HCT116 (cell line): ENCODE data around the gene PRAME. TPM values are rescaled to one million over a fixed set of nuclear protein-coding genes. Genes with fewer than 3 reads are reported as not detected.

Experiments
- ATAC-seq: fragments of 200-7000 bp; cut with Tn5 transposase; 2 replicates; pipeline ENCODE4 v1.9.1; 2020; ENCODE audit warnings: mild to moderate bottlenecking, moderate library complexity
- BruUV-seq: library from RNA; stranded (reverse); fragments of 400-500 nt; replicated peaks from 2 replicates; lab custom pipeline; 2021; lab: Mats Ljungman, UMichigan
- CTCF ChIA-PET: fragments of 300-600 bp; sonication (Branson Sonifier 250); formaldehyde crosslinking; loops from one replicate; lab custom pipeline; 2021; ENCODE audit warnings: antibody characterized with exemption; lab: Charles Lee
- POLR2A ChIA-PET: fragments of 300-600, 350-600 bp; sonication (Branson Sonifier 250); formaldehyde crosslinking; loops from one replicate; lab custom pipeline; 2021; ENCODE audit warnings: antibody characterized with exemption; lab: Charles Lee
- RAD21 ChIA-PET, 2 experiments: fragments of 300-600 bp; sonication (Branson Sonifier 250); formaldehyde crosslinking; loops; one replicate each; lab custom pipeline; 2023; ENCODE audit warnings: low total read pairs in 2 of 2; ENCODE audit not compliant: uncharacterized antibody in 2 of 2, unreplicated experiment in 2 of 2, low non-redundant PET in 1 of 2; lab: Charles Lee
- DNase-seq: peaks from one replicate; pipeline ENCODE4 v3.0.0-alpha.2; 2010; ENCODE audit warnings: low read depth, low spot score
- H2AFZ ChIP-seq: fragments of 200-600 bp; shearing (Covaris generic), sonication (generic); 2 replicates; pipeline ENCODE4 v1.6.1; 2017; ENCODE audit warnings: low read depth, mixed run types, mixed read lengths, antibody characterized with exemption, low read length; ENCODE audit not compliant: poor library complexity, severe bottlenecking
- H3K27ac ChIP-seq: 2 replicates; pipeline ENCODE4 v1.5.1; 2012; ENCODE audit warnings: low read depth, low read length
- H3K27me3 ChIP-seq: fragments of 200-600 bp; sonication (generic); 2 replicates; pipeline ENCODE4 v1.6.1; 2016; ENCODE audit warnings: mixed run types, low read length, mixed read lengths; ENCODE audit not compliant: insufficient read depth
- H3K36me3 ChIP-seq, 2 experiments: fragments of 200-500 bp in 1 of 2; fragments of 200-600 bp in 1 of 2; sonication (Bioruptor generic) in 1 of 2; sonication (generic) in 1 of 2; 2 replicates each; pipeline versions ENCODE4 v1.5.1 to v1.6.1; 2014 to 2016; ENCODE audit warnings: low read length in 2 of 2, inconsistent platforms in 1 of 2, mixed read lengths in 1 of 2, mixed run types in 1 of 2; ENCODE audit not compliant: insufficient read depth in 2 of 2, control insufficient read depth in 1 of 2
- H3K4me1 ChIP-seq, 2 experiments: fragments of 200-600 bp in 1 of 2; sonication (generic) in 1 of 2; 2 replicates each; pipeline versions ENCODE4 v1.5.1 to v1.6.1; 2012 to 2017; ENCODE audit warnings: low read length in 2 of 2, inconsistent platforms in 1 of 2, mild to moderate bottlenecking in 1 of 2, mixed read lengths in 1 of 2, mixed run types in 1 of 2, moderate library complexity in 1 of 2; ENCODE audit not compliant: insufficient read depth in 2 of 2, control insufficient read depth in 1 of 2
- H3K4me2 ChIP-seq: fragments of 200-600 bp; sonication (generic); 2 replicates; pipeline ENCODE4 v1.6.1; 2017; ENCODE audit warnings: mixed run types, low read length, mixed read lengths
- H3K4me3 ChIP-seq, 2 experiments: fragments of 200-600 bp in 1 of 2; sonication (generic) in 1 of 2; replicated peaks in 1 of 2; 2 replicates each; pipeline ENCODE4 v1.5.1; 2011 to 2016; ENCODE audit warnings: low read length in 2 of 2, control low read depth in 1 of 2, low read depth in 1 of 2, mild to moderate bottlenecking in 1 of 2, mixed read lengths in 1 of 2, mixed run types in 1 of 2
- H3K79me2 ChIP-seq: fragments of 200-600 bp; sonication (generic); 2 replicates; pipeline ENCODE4 v1.6.1; 2017; ENCODE audit warnings: mild to moderate bottlenecking, mixed run types, low read length, moderate library complexity, mixed read lengths; ENCODE audit not compliant: insufficient read depth
- H3K9ac ChIP-seq: fragments of 200-600 bp; sonication (generic); 2 replicates; pipeline ENCODE4 v1.6.1; 2016; ENCODE audit warnings: low read length, mixed read lengths
- H3K9me2 ChIP-seq: fragments of 200-600 bp; sonication (generic), shearing (Covaris generic); 2 replicates; pipeline ENCODE4 v1.6.1; 2017; ENCODE audit warnings: mixed run types, mild to moderate bottlenecking, moderate library complexity; ENCODE audit not compliant: insufficient read depth
- H3K9me3 ChIP-seq, 2 experiments: fragments of 200-500 bp in 1 of 2; fragments of 200-600 bp in 1 of 2; sonication (Bioruptor generic) in 1 of 2; sonication (generic) in 1 of 2; 2 replicates each; pipeline ENCODE4 v1.6.1; 2014 to 2017; ENCODE audit warnings: low read length in 2 of 2, mixed read lengths in 2 of 2, inconsistent platforms in 1 of 2, low read depth in 1 of 2, mild to moderate bottlenecking in 1 of 2, mixed run types in 1 of 2, moderate library complexity in 1 of 2; ENCODE audit not compliant: control insufficient read depth in 1 of 2, insufficient read depth in 1 of 2
- H4K20me1 ChIP-seq: fragments of 200-600 bp; sonication (generic), shearing (Covaris generic); 2 replicates; pipeline ENCODE4 v1.6.1; 2017; ENCODE audit warnings: mixed run types, mild to moderate bottlenecking, moderate library complexity; ENCODE audit not compliant: insufficient read depth
- CBX3 ChIP-seq: IDR thresholded peaks from 2 replicates; pipeline ENCODE4 v1.6.1; 2012; ENCODE audit warnings: low read depth
- CEBPB ChIP-seq: IDR thresholded peaks from 2 replicates; pipeline ENCODE4 v1.6.1; 2012; ENCODE audit warnings: low read depth
- CTCF ChIP-seq, 3 experiments: fragments of 200-600 bp in 1 of 3; sonication (generic) in 1 of 3; IDR thresholded peaks in 2 of 3; conservative IDR thresholded peaks in 1 of 3; 2 replicates each; pipeline ENCODE4 v1.5.1; 2012 to 2017; ENCODE audit warnings: low read depth in 2 of 3, low read length in 2 of 3, antibody characterized with exemption in 1 of 3, borderline replicate concordance in 1 of 3, control low read depth in 1 of 3, mild to moderate bottlenecking in 1 of 3, mixed read lengths in 1 of 3, mixed run types in 1 of 3, moderate library complexity in 1 of 3; ENCODE audit not compliant: insufficient read depth in 1 of 3
- EGR1 ChIP-seq: IDR thresholded peaks from 2 replicates; pipeline ENCODE4 v1.6.1; 2012; ENCODE audit warnings: low read depth
- ELF1 ChIP-seq: IDR thresholded peaks from 2 replicates; pipeline ENCODE4 v1.6.1; 2012; ENCODE audit warnings: low read depth, borderline replicate concordance
- EZH2 ChIP-seq: fragments of 200-600 bp; sonication (generic); IDR thresholded peaks from 2 replicates; pipeline ENCODE4 v1.6.1; 2017; ENCODE audit warnings: antibody characterized with exemption, mixed run types
- JUND ChIP-seq: IDR thresholded peaks from 2 replicates; pipeline ENCODE4 v1.6.1; 2012
- POLR2A ChIP-seq: IDR thresholded peaks from 2 replicates; pipeline ENCODE4 v1.7.0; 2011; ENCODE audit warnings: borderline replicate concordance; ENCODE audit not compliant: insufficient read depth, insufficient read length; ENCODE audit errors: extremely low read depth
- POLR2AphosphoS5 ChIP-seq: IDR thresholded peaks from 2 replicates; pipeline ENCODE4 v1.6.1; 2011; ENCODE audit warnings: mild to moderate bottlenecking, low read depth, low read length, moderate library complexity
- REST ChIP-seq: IDR thresholded peaks from 2 replicates; pipeline ENCODE4 v1.6.1; 2012; ENCODE audit warnings: low read depth
- SIN3A ChIP-seq: IDR thresholded peaks from 2 replicates; pipeline ENCODE4 v1.6.1; 2012; ENCODE audit warnings: low read depth
- TCF7L2 ChIP-seq: IDR thresholded peaks from 2 replicates; pipeline ENCODE4 v1.7.0; 2011; ENCODE audit warnings: borderline replicate concordance, inconsistent platforms; ENCODE audit not compliant: insufficient read depth, insufficient read length; ENCODE audit errors: extremely low read depth
- YY1 ChIP-seq: IDR thresholded peaks from 2 replicates; pipeline ENCODE4 v1.6.1; 2011; ENCODE audit warnings: low read length, low read depth, moderate library complexity, mild to moderate bottlenecking; ENCODE audit not compliant: insufficient replicate concordance; ENCODE audit errors: extremely low read depth
- ZFX ChIP-seq: fragments of 450-650 bp; IDR thresholded peaks from 2 replicates; pipeline ENCODE4 v1.6.1; 2017
- intact Hi-C: fragments of 100-400 bp; cut with micrococcal nuclease; formaldehyde crosslinking; loops from 2 replicates; pipeline ENCODE4 v1.10.0; 2022
- total RNA-seq: library from RNA; stranded (reverse); gene quantifications from one replicate; pipeline ENCODE4 v1.2.1, GENCODE V29; 2021; ENCODE audit not compliant: unreplicated experiment
- TF ChIP-seq, protein P1 (sequence below): IDR thresholded peaks from 2 replicates; pipeline ENCODE4 v1.6.1; 2012

PRAME gene
- total RNA-seq, 1 experiment from 2014 or later = 28.4 TPM

- Histone ChIP-seq H3K9me2 (no peaks in the 10 kb centered on the region), H3K4me2 (no peak overlapping the region), H3K27ac (no peak overlapping the region), H3K4me3 (no peak overlapping the region), H3K9me3 (no peaks in the 10 kb centered on the region), H3K27me3 (no peaks in the 10 kb centered on the region), H3K36me3 (no peaks in the 10 kb centered on the region), H3K4me1 (peaks cover 0 to 16% of the 10 kb centered on the region in 2 experiments; a peak in 2 of 4 replicates), H3K9ac (no peak overlapping the region), H3K79me2 (no peaks in the 10 kb centered on the region), H4K20me1 (no peaks in the 10 kb centered on the region), H2AFZ (no peak overlapping the region)
- no peak for TF ChIP-seq SIN3A
- TF ChIP-seq EGR1 = no peak
- no peak for TF ChIP-seq YY1
- no peak for TF ChIP-seq TCF7L2
- TF ChIP-seq CTCF (IDR thresholded peaks at IDR 0.05 in 2 of 3, conservative IDR thresholded peaks at IDR 0.05 in 1 of 3; ENCODE audit: borderline replicate concordance in 1 of 3, insufficient read depth in 1 of 3, low read depth in 2 of 3, low read length in 2 of 3) = no peak
- no peak for TF ChIP-seq EZH2
- TF ChIP-seq, protein P1, sequence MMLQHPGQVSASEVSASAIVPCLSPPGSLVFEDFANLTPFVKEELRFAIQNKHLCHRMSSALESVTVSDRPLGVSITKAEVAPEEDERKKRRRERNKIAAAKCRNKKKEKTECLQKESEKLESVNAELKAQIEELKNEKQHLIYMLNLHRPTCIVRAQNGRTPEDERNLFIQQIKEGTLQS = no peak
- no peak for TF ChIP-seq CEBPB
- TF ChIP-seq POLR2A = no peak
- TF ChIP-seq ELF1 = no peak
- no peak for TF ChIP-seq REST
- no peak for TF ChIP-seq CBX3
- no peak for TF ChIP-seq POLR2AphosphoS5
- no peak for TF ChIP-seq JUND
- TF ChIP-seq ZFX = no peak
- POLR2A ChIA-PET = no interaction called here
- CTCF ChIA-PET = no interaction called here
- DNase-seq (no peak), ATAC-seq (no peak)
- intact Hi-C loops = no loop called here
- BruUV-seq = no TSS peak
- RAD21 ChIA-PET = no interaction called here
Observed at GRCh38 chr22:22523494-22523893, 35.6 kb downstream of the PRAME start.
